Measurements from ENCODE around the gene ADH4.
"Not testable (repeated sequence)": the region's sequence is repeated elsewhere in the genome, so short reads cannot be mapped to it uniquely, and the experiment has no call there.

ADH4 gene

DNA sequence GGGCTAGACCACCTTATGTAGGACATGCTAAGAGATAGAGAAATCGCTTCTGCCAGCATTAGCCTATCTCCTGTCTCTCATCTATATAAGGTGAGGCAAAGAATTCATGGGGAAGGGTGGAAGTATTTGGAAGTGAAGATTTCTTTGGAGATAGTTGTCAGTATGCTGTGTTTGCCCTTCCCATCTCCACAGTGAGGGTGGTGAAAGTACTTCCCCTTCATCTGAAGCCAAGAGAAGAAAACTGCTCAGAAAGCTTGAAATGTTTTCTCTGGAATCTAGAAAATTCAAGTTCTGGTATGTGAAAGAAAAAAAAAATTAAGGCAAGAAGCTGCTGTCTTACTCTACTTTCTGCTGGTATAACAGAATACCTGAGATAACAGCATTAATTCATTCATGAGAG lies 43.2 kb downstream of the ADH4 start:
- Histone ChIP-seq H4K20me1 (ENCODE audit: insufficient read depth, low read length) (no peaks in the 10 kb centered on the region), H3K4me2 (ENCODE audit: low read depth, low read length) (no peak overlapping the region), H3K4me1 (ENCODE audit: low read length) (no peaks in the 10 kb centered on the region), H3F3A (ENCODE audit: insufficient read depth, low read length) (no peaks in the 10 kb centered on the region), H3K4me3 (ENCODE audit: low read length) (no peak overlapping the region), H3K9ac (ENCODE audit: low read length) (no peak overlapping the region), H2AFZ (ENCODE audit: low read length) (no peak overlapping the region), H3K27me3 (replicated peaks; ENCODE audit: insufficient read depth, low read length) (no peaks in the 10 kb centered on the region), H3K36me3 (replicated peaks; ENCODE audit: insufficient read depth, low read length) (no peaks in the 10 kb centered on the region), H3K9me3 (replicated peaks; ENCODE audit: insufficient read depth, low read length) (no peaks in the 10 kb centered on the region), H3K79me2 (ENCODE audit: low read length) (no peaks in the 10 kb centered on the region), H3K27ac (ENCODE audit: low read length) (no peak overlapping the region), H3K9me2 (replicated peaks; ENCODE audit: insufficient read depth, low read length) (no peaks in the 10 kb centered on the region)
- TF ChIP-seq EZH2 (optimal IDR thresholded peaks at IDR 0.05; ENCODE audit: low read depth, low read length) (no peak), EZH2phosphoT487 (IDR thresholded peaks at IDR 0.05; ENCODE audit: low read length) (no peak)
- TF ChIP-seq, protein P1, sequence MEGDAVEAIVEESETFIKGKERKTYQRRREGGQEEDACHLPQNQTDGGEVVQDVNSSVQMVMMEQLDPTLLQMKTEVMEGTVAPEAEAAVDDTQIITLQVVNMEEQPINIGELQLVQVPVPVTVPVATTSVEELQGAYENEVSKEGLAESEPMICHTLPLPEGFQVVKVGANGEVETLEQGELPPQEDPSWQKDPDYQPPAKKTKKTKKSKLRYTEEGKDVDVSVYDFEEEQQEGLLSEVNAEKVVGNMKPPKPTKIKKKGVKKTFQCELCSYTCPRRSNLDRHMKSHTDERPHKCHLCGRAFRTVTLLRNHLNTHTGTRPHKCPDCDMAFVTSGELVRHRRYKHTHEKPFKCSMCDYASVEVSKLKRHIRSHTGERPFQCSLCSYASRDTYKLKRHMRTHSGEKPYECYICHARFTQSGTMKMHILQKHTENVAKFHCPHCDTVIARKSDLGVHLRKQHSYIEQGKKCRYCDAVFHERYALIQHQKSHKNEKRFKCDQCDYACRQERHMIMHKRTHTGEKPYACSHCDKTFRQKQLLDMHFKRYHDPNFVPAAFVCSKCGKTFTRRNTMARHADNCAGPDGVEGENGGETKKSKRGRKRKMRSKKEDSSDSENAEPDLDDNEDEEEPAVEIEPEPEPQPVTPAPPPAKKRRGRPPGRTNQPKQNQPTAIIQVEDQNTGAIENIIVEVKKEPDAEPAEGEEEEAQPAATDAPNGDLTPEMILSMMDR (IDR thresholded peaks at IDR 0.05; ENCODE audit: low read length), result no peak
- DNase-seq, result no peak

DNA sequence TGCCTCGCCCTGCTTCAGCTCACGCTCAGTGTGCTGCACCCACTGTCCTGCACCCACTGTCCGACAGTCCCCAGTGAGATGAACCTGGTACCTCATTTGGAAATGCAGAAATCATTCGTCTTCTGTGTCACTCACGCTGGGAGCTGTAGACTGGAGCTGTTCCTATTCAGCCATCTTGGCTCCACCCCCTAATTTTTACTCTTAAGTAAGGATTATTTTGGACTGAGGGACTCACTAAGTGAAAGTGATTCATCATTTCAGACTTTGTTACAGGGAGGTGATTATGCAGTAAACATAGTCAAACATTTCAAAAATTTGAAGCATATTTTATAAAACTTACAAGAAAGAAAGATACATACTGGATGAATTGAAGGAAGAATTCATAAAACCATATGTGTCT lies 44.3 kb downstream of the ADH4 start:
- H4K20me1 ChIP-seq (ENCODE audit: insufficient read depth, low read length); H3K4me3 ChIP-seq (ENCODE audit: low read length); H3K9me3 ChIP-seq (replicated peaks; ENCODE audit: insufficient read depth, low read length); H2AFZ ChIP-seq (ENCODE audit: low read length); DNase-seq; H3K36me3 ChIP-seq (replicated peaks; ENCODE audit: insufficient read depth, low read length); H3K79me2 ChIP-seq (ENCODE audit: low read length); H3K27ac ChIP-seq (ENCODE audit: low read length); H3K27me3 ChIP-seq (replicated peaks; ENCODE audit: insufficient read depth, low read length); H3K4me2 ChIP-seq (ENCODE audit: low read depth, low read length); H3K4me1 ChIP-seq (ENCODE audit: low read length); H3K9me2 ChIP-seq (replicated peaks; ENCODE audit: insufficient read depth, low read length); H3F3A ChIP-seq (ENCODE audit: insufficient read depth, low read length); H3K9ac ChIP-seq (ENCODE audit: low read length): not testable (repeated sequence)

DNA sequence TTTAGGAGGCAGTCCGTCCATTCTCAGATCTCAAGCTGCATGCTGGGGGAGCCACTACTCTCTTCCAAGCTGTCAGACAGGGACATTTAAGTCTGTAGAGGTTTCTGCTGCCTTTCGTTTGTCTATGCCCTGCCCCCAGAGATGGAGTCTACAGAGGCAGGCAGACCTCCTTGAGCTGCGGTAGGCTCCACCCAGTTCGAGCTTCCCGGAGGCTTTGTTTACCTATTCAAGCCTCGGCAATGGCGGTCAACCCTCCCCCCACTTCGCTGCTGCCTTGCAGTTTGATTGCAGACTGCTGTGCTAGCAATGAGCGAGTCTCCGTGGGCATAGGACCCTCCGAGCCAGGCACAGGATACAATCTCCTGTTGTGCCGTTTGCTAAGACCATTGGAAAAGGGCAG lies 44.8 kb downstream of the ADH4 start:
- no peak for TF ChIP-seq EZH2phosphoT487 (IDR thresholded peaks at IDR 0.05; ENCODE audit: low read length)
- TF ChIP-seq EZH2 (optimal IDR thresholded peaks at IDR 0.05; ENCODE audit: low read depth, low read length), result no peak
- TF ChIP-seq, protein P1 (IDR thresholded peaks at IDR 0.05; ENCODE audit: low read length), result no peak
- Histone ChIP-seq H3K27me3 (replicated peaks; ENCODE audit: insufficient read depth, low read length) (no peaks in the 10 kb centered on the region), H3K4me2 (ENCODE audit: low read depth, low read length) (no peak overlapping the region)

DNA sequence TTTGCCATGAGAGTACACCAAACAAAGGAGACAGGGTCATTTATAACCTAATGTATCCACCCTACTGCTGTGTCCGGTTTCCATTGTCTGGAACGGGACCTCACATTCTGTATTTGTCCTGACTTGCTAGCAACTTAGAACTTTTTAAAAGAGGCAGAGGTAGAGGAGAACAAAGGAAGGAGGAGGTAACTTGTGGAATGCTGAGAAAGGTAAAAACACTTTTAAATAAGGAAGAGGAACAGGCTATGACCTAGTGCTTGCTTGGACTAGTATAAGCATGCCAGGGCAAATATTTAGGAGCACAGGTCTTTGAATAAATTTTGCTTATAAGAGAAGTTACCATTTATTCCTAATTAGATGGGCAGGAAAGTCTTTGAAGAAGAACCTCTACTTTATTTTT lies 52.3 kb downstream of the ADH4 start:
- H4K20me1 ChIP-seq (ENCODE audit: insufficient read depth, low read length); H3K4me1 ChIP-seq (ENCODE audit: low read length); H3K27ac ChIP-seq (ENCODE audit: low read length); H3K27me3 ChIP-seq (replicated peaks; ENCODE audit: insufficient read depth, low read length); H3F3A ChIP-seq (ENCODE audit: insufficient read depth, low read length); H3K9me2 ChIP-seq (replicated peaks; ENCODE audit: insufficient read depth, low read length); H3K79me2 ChIP-seq (ENCODE audit: low read length); H2AFZ ChIP-seq (ENCODE audit: low read length); H3K4me2 ChIP-seq (ENCODE audit: low read depth, low read length); H3K36me3 ChIP-seq (replicated peaks; ENCODE audit: insufficient read depth, low read length); H3K9me3 ChIP-seq (replicated peaks; ENCODE audit: insufficient read depth, low read length); H3K9ac ChIP-seq (ENCODE audit: low read length); DNase-seq; H3K4me3 ChIP-seq (ENCODE audit: low read length): not testable (repeated sequence)

More for the DNA sequence above, 44.8 kb downstream of the ADH4 start:
- DNase-seq, result no peak
- Histone ChIP-seq H3F3A (ENCODE audit: insufficient read depth, low read length) (no peaks in the 10 kb centered on the region), H3K4me3 (ENCODE audit: low read length) (no peak overlapping the region), H2AFZ (ENCODE audit: low read length) (no peak overlapping the region), H3K79me2 (ENCODE audit: low read length) (no peaks in the 10 kb centered on the region), H4K20me1 (ENCODE audit: insufficient read depth, low read length) (no peaks in the 10 kb centered on the region), H3K9me3 (replicated peaks; ENCODE audit: insufficient read depth, low read length) (no peaks in the 10 kb centered on the region), H3K27ac (ENCODE audit: low read length) (no peak overlapping the region), H3K36me3 (replicated peaks; ENCODE audit: insufficient read depth, low read length) (no peaks in the 10 kb centered on the region), H3K9ac (ENCODE audit: low read length) (no peak overlapping the region), H3K9me2 (replicated peaks; ENCODE audit: insufficient read depth, low read length) (no peaks in the 10 kb centered on the region), H3K4me1 (ENCODE audit: low read length) (no peaks in the 10 kb centered on the region)

All from MM.1S (cell line).